Panc1 (cell line): ENCODE measurements around the gene MEGF8.

Experiments used
- REST ChIP-seq, 2 experiments: IDR thresholded peaks; 2 replicates each; pipeline ENCODE4 v1.6.1; 2011 to 2012; ENCODE audit warnings: low read depth in 2 of 2, control low read depth in 1 of 2, low read length in 1 of 2, mild to moderate bottlenecking in 1 of 2, moderate library complexity in 1 of 2; ENCODE audit not compliant: insufficient read depth in 1 of 2
- TCF7L2 ChIP-seq: IDR thresholded peaks from 2 replicates; pipeline ENCODE4 v1.6.1; 2011; ENCODE audit warnings: mild to moderate bottlenecking, low read depth, low read length, inconsistent platforms
- TF ChIP-seq, protein P1 (sequence below): fragments of 450-650 bp; IDR thresholded peaks from 2 replicates; pipeline ENCODE4 v1.5.1; 2017; ENCODE audit warnings: mild to moderate bottlenecking

DNA sequence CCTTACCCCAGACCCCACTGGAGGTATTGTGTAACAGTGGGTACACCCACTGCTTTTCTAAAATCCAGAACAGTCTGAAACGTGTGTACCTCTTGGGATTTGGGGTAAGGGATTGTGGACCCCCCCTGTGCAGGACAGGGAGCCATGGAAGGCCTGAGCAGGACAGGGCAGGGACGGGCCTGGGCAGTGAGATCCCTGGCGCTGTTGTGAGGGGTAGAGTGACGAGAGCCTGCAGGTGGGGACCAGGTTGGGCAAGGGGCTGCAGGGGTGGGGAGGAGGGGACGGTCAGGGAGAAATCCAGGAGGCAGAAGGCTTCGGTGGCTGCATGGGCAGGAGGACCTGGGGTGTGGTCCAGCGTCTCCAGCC lies 36.1 kb downstream of the MEGF8 start:
- TF ChIP-seq, protein P1, sequence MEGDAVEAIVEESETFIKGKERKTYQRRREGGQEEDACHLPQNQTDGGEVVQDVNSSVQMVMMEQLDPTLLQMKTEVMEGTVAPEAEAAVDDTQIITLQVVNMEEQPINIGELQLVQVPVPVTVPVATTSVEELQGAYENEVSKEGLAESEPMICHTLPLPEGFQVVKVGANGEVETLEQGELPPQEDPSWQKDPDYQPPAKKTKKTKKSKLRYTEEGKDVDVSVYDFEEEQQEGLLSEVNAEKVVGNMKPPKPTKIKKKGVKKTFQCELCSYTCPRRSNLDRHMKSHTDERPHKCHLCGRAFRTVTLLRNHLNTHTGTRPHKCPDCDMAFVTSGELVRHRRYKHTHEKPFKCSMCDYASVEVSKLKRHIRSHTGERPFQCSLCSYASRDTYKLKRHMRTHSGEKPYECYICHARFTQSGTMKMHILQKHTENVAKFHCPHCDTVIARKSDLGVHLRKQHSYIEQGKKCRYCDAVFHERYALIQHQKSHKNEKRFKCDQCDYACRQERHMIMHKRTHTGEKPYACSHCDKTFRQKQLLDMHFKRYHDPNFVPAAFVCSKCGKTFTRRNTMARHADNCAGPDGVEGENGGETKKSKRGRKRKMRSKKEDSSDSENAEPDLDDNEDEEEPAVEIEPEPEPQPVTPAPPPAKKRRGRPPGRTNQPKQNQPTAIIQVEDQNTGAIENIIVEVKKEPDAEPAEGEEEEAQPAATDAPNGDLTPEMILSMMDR, result no peak
- TF ChIP-seq TCF7L2, result no peak
- TF ChIP-seq REST (IDR thresholded peaks at IDR 0.05; ENCODE audit: insufficient read depth in 1 of 2, low read depth in 2 of 2, low read length in 1 of 2), result no peak
